ENCODE measurements around the gene GSG1L. TPM values are rescaled to one million over a fixed set of nuclear protein-coding genes. Genes with fewer than 3 reads are reported as not detected.

The GSG1L gene
- total and polyA plus RNA-seq, 2 of the 13 experiments (the other 11 are each of a cell fraction or from before 2014, with no cell fraction given): not detected

DNA sequence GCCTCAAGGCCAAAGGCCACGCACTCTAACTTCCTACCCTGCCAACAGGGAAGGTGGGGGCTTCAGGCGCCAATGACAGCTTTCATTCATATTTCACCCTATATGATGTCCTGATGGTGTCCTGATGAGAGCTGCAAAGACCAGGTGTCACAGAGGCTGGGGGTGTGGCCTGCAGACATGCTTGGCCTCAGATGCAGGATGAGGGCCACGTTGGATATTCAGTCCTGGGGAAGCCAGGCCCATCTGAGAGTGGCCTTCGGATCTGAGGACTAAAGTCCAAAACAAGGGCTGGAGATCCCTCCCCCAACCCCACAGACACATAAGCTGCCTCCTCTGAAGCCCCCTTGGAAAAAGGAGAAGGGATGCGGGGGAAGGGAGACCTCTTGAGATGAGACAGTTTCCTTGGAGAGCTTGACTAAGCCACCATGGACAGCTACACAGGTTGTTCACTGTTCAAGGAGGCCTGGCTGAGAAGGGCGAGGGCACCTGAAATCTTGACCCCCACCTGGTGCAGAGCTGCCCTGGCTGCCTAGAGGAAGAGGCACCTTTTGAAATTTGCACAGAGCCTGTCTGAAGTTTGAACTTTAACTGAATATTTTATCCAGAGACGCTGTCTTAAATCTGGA, 24.3 kb upstream of the GSG1L start (continued):
- TF ChIP-seq, protein P1, sequence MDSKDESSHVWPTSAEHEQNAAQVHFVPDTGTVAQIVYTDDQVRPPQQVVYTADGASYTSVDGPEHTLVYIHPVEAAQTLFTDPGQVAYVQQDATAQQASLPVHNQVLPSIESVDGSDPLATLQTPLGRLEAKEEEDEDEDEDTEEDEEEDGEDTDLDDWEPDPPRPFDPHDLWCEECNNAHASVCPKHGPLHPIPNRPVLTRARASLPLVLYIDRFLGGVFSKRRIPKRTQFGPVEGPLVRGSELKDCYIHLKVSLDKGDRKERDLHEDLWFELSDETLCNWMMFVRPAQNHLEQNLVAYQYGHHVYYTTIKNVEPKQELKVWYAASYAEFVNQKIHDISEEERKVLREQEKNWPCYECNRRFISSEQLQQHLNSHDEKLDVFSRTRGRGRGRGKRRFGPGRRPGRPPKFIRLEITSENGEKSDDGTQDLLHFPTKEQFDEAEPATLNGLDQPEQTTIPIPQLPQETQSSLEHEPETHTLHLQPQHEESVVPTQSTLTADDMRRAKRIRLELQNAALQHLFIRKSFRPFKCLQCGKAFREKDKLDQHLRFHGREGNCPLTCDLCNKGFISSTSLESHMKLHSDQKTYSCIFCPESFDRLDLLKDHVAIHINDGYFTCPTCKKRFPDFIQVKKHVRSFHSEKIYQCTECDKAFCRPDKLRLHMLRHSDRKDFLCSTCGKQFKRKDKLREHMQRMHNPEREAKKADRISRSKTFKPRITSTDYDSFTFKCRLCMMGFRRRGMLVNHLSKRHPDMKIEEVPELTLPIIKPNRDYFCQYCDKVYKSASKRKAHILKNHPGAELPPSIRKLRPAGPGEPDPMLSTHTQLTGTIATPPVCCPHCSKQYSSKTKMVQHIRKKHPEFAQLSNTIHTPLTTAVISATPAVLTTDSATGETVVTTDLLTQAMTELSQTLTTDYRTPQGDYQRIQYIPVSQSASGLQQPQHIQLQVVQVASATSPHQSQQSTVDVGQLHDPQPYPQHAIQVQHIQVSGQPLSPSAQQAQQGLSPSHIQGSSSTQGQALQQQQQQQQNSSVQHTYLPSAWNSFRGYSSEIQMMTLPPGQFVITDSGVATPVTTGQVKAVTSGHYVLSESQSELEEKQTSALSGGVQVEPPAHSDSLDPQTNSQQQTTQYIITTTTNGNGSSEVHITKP (CRISPR knock-in tag; IDR thresholded peaks at IDR 0.05; ENCODE audit: low read depth): no peak
- TF ChIP-seq, protein P2, sequence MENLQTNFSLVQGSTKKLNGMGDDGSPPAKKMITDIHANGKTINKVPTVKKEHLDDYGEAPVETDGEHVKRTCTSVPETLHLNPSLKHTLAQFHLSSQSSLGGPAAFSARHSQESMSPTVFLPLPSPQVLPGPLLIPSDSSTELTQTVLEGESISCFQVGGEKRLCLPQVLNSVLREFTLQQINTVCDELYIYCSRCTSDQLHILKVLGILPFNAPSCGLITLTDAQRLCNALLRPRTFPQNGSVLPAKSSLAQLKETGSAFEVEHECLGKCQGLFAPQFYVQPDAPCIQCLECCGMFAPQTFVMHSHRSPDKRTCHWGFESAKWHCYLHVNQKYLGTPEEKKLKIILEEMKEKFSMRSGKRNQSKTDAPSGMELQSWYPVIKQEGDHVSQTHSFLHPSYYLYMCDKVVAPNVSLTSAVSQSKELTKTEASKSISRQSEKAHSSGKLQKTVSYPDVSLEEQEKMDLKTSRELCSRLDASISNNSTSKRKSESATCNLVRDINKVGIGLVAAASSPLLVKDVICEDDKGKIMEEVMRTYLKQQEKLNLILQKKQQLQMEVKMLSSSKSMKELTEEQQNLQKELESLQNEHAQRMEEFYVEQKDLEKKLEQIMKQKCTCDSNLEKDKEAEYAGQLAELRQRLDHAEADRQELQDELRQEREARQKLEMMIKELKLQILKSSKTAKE (CRISPR knock-in tag; IDR thresholded peaks at IDR 0.05; ENCODE audit: borderline replicate concordance): no peak
- peak; percentile 5; the same call in 1 of the 2 replicates for TF ChIP-seq HNF4G (IDR thresholded peaks at IDR 0.05; ENCODE audit: borderline replicate concordance, low read depth, low read length)
- TF ChIP-seq HNF4G (CRISPR knock-in tag; IDR thresholded peaks at IDR 0.05; ENCODE audit: borderline replicate concordance, low read depth): no peak
- TF ChIP-seq KDM6A (CRISPR knock-in tag; IDR thresholded peaks at IDR 0.05; ENCODE audit: low read depth): no peak
- TF ChIP-seq, protein P3, sequence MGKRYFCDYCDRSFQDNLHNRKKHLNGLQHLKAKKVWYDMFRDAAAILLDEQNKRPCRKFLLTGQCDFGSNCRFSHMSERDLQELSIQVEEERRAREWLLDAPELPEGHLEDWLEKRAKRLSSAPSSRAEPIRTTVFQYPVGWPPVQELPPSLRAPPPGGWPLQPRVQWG (CRISPR knock-in tag; IDR thresholded peaks at IDR 0.05; ENCODE audit: borderline replicate concordance, low read depth): no peak
- no peak for TF ChIP-seq SMARCC2 (IDR thresholded peaks at IDR 0.05)
- no peak for TF ChIP-seq ZNF879 (CRISPR knock-in tag; IDR thresholded peaks at IDR 0.05)
- no peak for TF ChIP-seq HDAC2 (CRISPR knock-in tag; IDR thresholded peaks at IDR 0.05)
- 0 out of 2 replicates have a peak, but pooled peaks have one; percentile 0 for TF ChIP-seq ZNF556 (CRISPR knock-in tag; IDR thresholded peaks at IDR 0.05; ENCODE audit: borderline replicate concordance)
- no peak for TF ChIP-seq ZNF781 (CRISPR knock-in tag; IDR thresholded peaks at IDR 0.05; ENCODE audit: borderline replicate concordance, not compliant biosample characterization)
- TF ChIP-seq SIX4 (CRISPR knock-in tag; IDR thresholded peaks at IDR 0.05): no peak
- peak; percentile 89 for TF ChIP-seq MIER2 (CRISPR knock-in tag; IDR thresholded peaks at IDR 0.05)
- TF ChIP-seq TGIF2 (CRISPR knock-in tag; IDR thresholded peaks at IDR 0.05): no peak
- TF ChIP-seq, protein P4, sequence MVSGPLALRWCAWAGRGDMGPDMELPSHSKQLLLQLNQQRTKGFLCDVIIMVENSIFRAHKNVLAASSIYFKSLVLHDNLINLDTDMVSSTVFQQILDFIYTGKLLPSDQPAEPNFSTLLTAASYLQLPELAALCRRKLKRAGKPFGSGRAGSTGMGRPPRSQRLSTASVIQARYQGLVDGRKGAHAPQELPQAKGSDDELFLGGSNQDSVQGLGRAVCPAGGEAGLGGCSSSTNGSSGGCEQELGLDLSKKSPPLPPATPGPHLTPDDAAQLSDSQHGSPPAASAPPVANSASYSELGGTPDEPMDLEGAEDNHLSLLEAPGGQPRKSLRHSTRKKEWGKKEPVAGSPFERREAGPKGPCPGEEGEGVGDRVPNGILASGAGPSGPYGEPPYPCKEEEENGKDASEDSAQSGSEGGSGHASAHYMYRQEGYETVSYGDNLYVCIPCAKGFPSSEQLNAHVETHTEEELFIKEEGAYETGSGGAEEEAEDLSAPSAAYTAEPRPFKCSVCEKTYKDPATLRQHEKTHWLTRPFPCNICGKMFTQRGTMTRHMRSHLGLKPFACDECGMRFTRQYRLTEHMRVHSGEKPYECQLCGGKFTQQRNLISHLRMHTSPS (CRISPR knock-in tag; IDR thresholded peaks at IDR 0.05; ENCODE audit: low read depth): no peak
- TF ChIP-seq SATB2 (CRISPR knock-in tag; IDR thresholded peaks at IDR 0.05): no peak
- TF ChIP-seq HES4 (CRISPR knock-in tag; IDR thresholded peaks at IDR 0.05; ENCODE audit: borderline replicate concordance): no peak
- no peak for TF ChIP-seq ZNF44 (CRISPR knock-in tag; IDR thresholded peaks at IDR 0.05)
- TF ChIP-seq ZNF317 (CRISPR knock-in tag; IDR thresholded peaks at IDR 0.05): no peak
- TF ChIP-seq HNF4A (CRISPR knock-in tag; IDR thresholded peaks at IDR 0.05): peak; percentile 59
- TF ChIP-seq HIVEP1 (CRISPR knock-in tag; IDR thresholded peaks at IDR 0.05): no peak
- TF ChIP-seq EEA1 (CRISPR knock-in tag; IDR thresholded peaks at IDR 0.05; ENCODE audit: borderline replicate concordance): no peak

All from HepG2 (cell line).